IMR-90 (cell line): ENCODE data around the gene IKZF4. TPM values are rescaled to one million over a fixed set of nuclear protein-coding genes. Genes with fewer than 3 reads are reported as not detected.

ENCODE experiments used
- ATAC-seq: fragments of 200-7000 bp; cut with Tn5 transposase; 2 replicates; pipeline ENCODE4 v1.9.1; 2020; ENCODE audit warnings: low read depth, mild to moderate bottlenecking, moderate library complexity
- BruUV-seq: library from RNA; stranded (reverse); fragments of 400-500 nt; replicated peaks from 2 replicates; lab custom pipeline; 2021; lab: Mats Ljungman, UMichigan
- CTCF ChIA-PET: fragments of 300-600 bp; formaldehyde crosslinking; extraction: SDS; loops from one replicate; lab custom pipeline; 2021; ENCODE audit warnings: antibody characterized with exemption; lab: Yijun Ruan, JAX
- POLR2A ChIA-PET: fragments of 300-600 bp; sonication (Branson Sonifier 250); formaldehyde crosslinking; loops from one replicate; lab custom pipeline; 2022; ENCODE audit warnings: antibody characterized with exemption; ENCODE audit not compliant: unreplicated experiment; lab: Charles Lee
- DNase-seq: peaks from one replicate; pipeline ENCODE4 v3.0.0; 2013
- H2AFZ ChIP-seq: replicated peaks from 2 replicates; pipeline ENCODE3; 2013; ENCODE audit warnings: low read length, mild to moderate bottlenecking; ENCODE audit not compliant: poor library complexity
- H2AK5ac ChIP-seq: 2 replicates; pipeline ENCODE4 v1.6.1; 2013; ENCODE audit warnings: low read depth, low read length, inconsistent platforms
- H2AK9ac ChIP-seq: replicated peaks from 2 replicates; pipeline ENCODE3; 2013; ENCODE audit warnings: mild to moderate bottlenecking, low read depth, low read length, moderate library complexity; ENCODE audit not compliant: poor library complexity
- H2BK120ac ChIP-seq: 2 replicates; pipeline ENCODE4 v1.6.1; 2013; ENCODE audit warnings: low read depth, low read length, inconsistent platforms
- H2BK15ac ChIP-seq: 3 replicates; pipeline ENCODE4 v1.6.1; 2013; ENCODE audit warnings: low read depth, low read length, inconsistent platforms
- H2BK20ac ChIP-seq: 2 replicates; pipeline ENCODE4 v1.6.1; 2013; ENCODE audit warnings: low read depth, mild to moderate bottlenecking, inconsistent platforms, low read length, moderate library complexity
- H2BK5ac ChIP-seq: 2 replicates; pipeline ENCODE4 v1.6.1; 2013; ENCODE audit warnings: mild to moderate bottlenecking, low read depth, low read length, inconsistent platforms; ENCODE audit not compliant: poor library complexity, severe bottlenecking
- H3K14ac ChIP-seq: replicated peaks from 2 replicates; pipeline ENCODE4 v1.6.1; 2013; ENCODE audit warnings: low read depth, low read length, inconsistent platforms
- H3K18ac ChIP-seq: 2 replicates; pipeline ENCODE4 v1.6.1; 2013; ENCODE audit warnings: low read depth, low read length, control low read depth
- H3K23ac ChIP-seq: 2 replicates; pipeline ENCODE4 v1.6.1; 2013; ENCODE audit warnings: low read depth, low read length, inconsistent platforms
- H3K27ac ChIP-seq: 2 replicates; pipeline ENCODE4 v1.5.1; 2013; ENCODE audit warnings: mild to moderate bottlenecking, control low read depth, low read length; ENCODE audit not compliant: insufficient read depth
- H3K27me3 ChIP-seq: 2 replicates; pipeline ENCODE4 v1.6.1; 2013; ENCODE audit warnings: low read length; ENCODE audit not compliant: control insufficient read depth, insufficient read depth
- H3K36me3 ChIP-seq: 2 replicates; pipeline ENCODE4 v1.6.1; 2013; ENCODE audit warnings: low read length, mixed read lengths; ENCODE audit not compliant: control insufficient read depth, insufficient read depth
- H3K4ac ChIP-seq: 2 replicates; pipeline ENCODE4 v1.6.1; 2013; ENCODE audit warnings: low read depth, low read length, inconsistent platforms
- H3K4me1 ChIP-seq: 2 replicates; pipeline ENCODE4 v1.6.1; 2013; ENCODE audit warnings: low read length, mixed read lengths; ENCODE audit not compliant: control insufficient read depth, insufficient read depth
- H3K4me2 ChIP-seq: 2 replicates; pipeline ENCODE4 v1.6.1; 2013; ENCODE audit warnings: low read depth, mild to moderate bottlenecking, control low read depth, low read length, moderate library complexity
- H3K4me3 ChIP-seq: 2 replicates; pipeline ENCODE4 v1.5.1; 2013; ENCODE audit warnings: low read depth, mild to moderate bottlenecking, control low read depth, low read length, moderate library complexity; ENCODE audit not compliant: insufficient read depth
- H3K56ac ChIP-seq: 2 replicates; pipeline ENCODE4 v1.6.1; 2013; ENCODE audit warnings: low read length, inconsistent platforms; ENCODE audit not compliant: insufficient read depth; ENCODE audit errors: extremely low read depth
- H3K79me1 ChIP-seq, 2 experiments: 2 replicates each; pipeline ENCODE4 v1.6.1; 2013; ENCODE audit warnings: low read length in 2 of 2, inconsistent platforms in 1 of 2, low read depth in 1 of 2
- H3K9ac ChIP-seq: 2 replicates; pipeline ENCODE4 v1.6.1; 2013; ENCODE audit warnings: low read depth, low read length, control low read depth
- H3K9me1 ChIP-seq: 2 replicates; pipeline ENCODE4 v1.6.1; 2013; ENCODE audit warnings: low read length, inconsistent platforms; ENCODE audit not compliant: insufficient read depth
- H3K9me3 ChIP-seq: 2 replicates; pipeline ENCODE4 v1.6.1; 2013; ENCODE audit warnings: low read length; ENCODE audit not compliant: control insufficient read depth, insufficient read depth
- H4K20me1 ChIP-seq: 2 replicates; pipeline ENCODE4 v1.6.1; 2013; ENCODE audit warnings: low read length, inconsistent platforms; ENCODE audit not compliant: insufficient read depth
- H4K5ac ChIP-seq: 2 replicates; pipeline ENCODE4 v1.6.1; 2013; ENCODE audit warnings: mild to moderate bottlenecking, low read depth, low read length, control low read depth
- H4K8ac ChIP-seq, 2 experiments: 2 replicates each; pipeline ENCODE4 v1.6.1; 2013; ENCODE audit warnings: low read depth in 2 of 2, low read length in 2 of 2, control low read depth in 1 of 2, inconsistent platforms in 1 of 2
- H4K91ac ChIP-seq: 2 replicates; pipeline ENCODE4 v1.6.1; 2013; ENCODE audit warnings: low read depth, low read length, inconsistent platforms; ENCODE audit not compliant: insufficient read depth
- BHLHE40 ChIP-seq: fragments of 150-350 bp; IDR thresholded peaks from 2 replicates; pipeline ENCODE4 v1.6.1; 2016; ENCODE audit warnings: mild to moderate bottlenecking, low read depth, low read length
- CEBPB ChIP-seq: IDR thresholded peaks from 2 replicates; pipeline ENCODE4 v1.6.1; 2012; ENCODE audit warnings: low read depth, low read length, improper control_type of control experiment
- CHD1 ChIP-seq: IDR thresholded peaks from 2 replicates; pipeline ENCODE4 v1.6.1; 2012; ENCODE audit warnings: low read depth, low read length, improper control_type of control experiment
- FOS ChIP-seq: fragments of 150-350 bp; IDR thresholded peaks from 2 replicates; pipeline ENCODE4 v1.6.1; 2016; ENCODE audit warnings: low read depth, low read length
- MAFK ChIP-seq: IDR thresholded peaks from 2 replicates; pipeline ENCODE4 v1.6.1; 2012; ENCODE audit warnings: low read depth, low read length, improper control_type of control experiment
- MAZ ChIP-seq: IDR thresholded peaks from 2 replicates; pipeline ENCODE4 v1.6.1; 2012; ENCODE audit warnings: low read depth, mild to moderate bottlenecking, low read length, improper control_type of control experiment, moderate library complexity, borderline replicate concordance
- MXI1 ChIP-seq: IDR thresholded peaks from 2 replicates; pipeline ENCODE4 v1.6.1; 2012; ENCODE audit warnings: low read depth, mild to moderate bottlenecking, low read length, moderate library complexity, borderline replicate concordance
- NFE2L2 ChIP-seq: fragments of 150-350 bp; IDR thresholded peaks from 2 replicates; pipeline ENCODE4 v1.6.1; 2016; ENCODE audit warnings: low read depth, mild to moderate bottlenecking, low read length
- POLR2A ChIP-seq: IDR thresholded peaks from 2 replicates; pipeline ENCODE4 v1.6.1; 2012; ENCODE audit warnings: mild to moderate bottlenecking, low read depth, low read length
- RAD21 ChIP-seq: IDR thresholded peaks from 2 replicates; pipeline ENCODE4 v1.6.1; 2012; ENCODE audit warnings: low read length, improper control_type of control experiment
- RCOR1 ChIP-seq: IDR thresholded peaks from 2 replicates; pipeline ENCODE4 v1.6.1; 2012; ENCODE audit warnings: mild to moderate bottlenecking, low read length, improper control_type of control experiment; ENCODE audit not compliant: insufficient replicate concordance
- RFX5 ChIP-seq: IDR thresholded peaks from 2 replicates; pipeline ENCODE4 v1.8.0; 2012; ENCODE audit warnings: low read depth, mild to moderate bottlenecking, low read length, moderate library complexity
- SMC3 ChIP-seq: fragments of 150-350 bp; IDR thresholded peaks from 2 replicates; pipeline ENCODE4 v1.6.1; 2016; ENCODE audit warnings: low read depth, mild to moderate bottlenecking, antibody characterized with exemption, low read length, moderate library complexity
- WGBS, 2 experiments: methylation state at CpG; one replicate each; pipeline versions ENCODE4 v1.1.5 to v1.1.7; 2013; ENCODE audit warnings: missing lambda C conversion rate in 2 of 2; ENCODE audit not compliant: insufficient read length in 1 of 2; ENCODE audit errors: extremely low coverage in 2 of 2; 5-methylcytosine and 5-hydroxymethylcytosine counted together
- dilution Hi-C: fragments of 300-500 bp; cut with HindIII; formaldehyde crosslinking; loops from one replicate; pipeline ENCODE4 v1.14.3; 2018; ENCODE audit warnings: low sequenced_read_pairs; ENCODE audit not compliant: unreplicated experiment
- in situ Hi-C: fragments of 300-500 bp; cut with MboI; formaldehyde crosslinking; loops from 3 replicates; pipeline ENCODE4 v1.14.3; 2019; ENCODE audit warnings: low sequenced_read_pairs, inconsistent platforms, mixed read lengths
- intact Hi-C: fragments of 100-400 bp; cut with micrococcal nuclease; formaldehyde crosslinking; loops from 2 replicates; pipeline ENCODE4 v1.10.0; 2022
- polyA plus RNA-seq, 3 experiments: library from polyadenylated mRNA; depleted of rRNA; stranded (reverse); fragments of >200 nt; gene quantifications; 2 replicates each; pipeline ENCODE4 v1.2.3, GENCODE V29; 2012; ENCODE audit warnings: low replicate concordance in 1 of 3
- total RNA-seq: library from RNA; depleted of rRNA; stranded (reverse); fragments of >200 nt; gene quantifications from 2 replicates; pipeline ENCODE4 v1.2.3, GENCODE V29; 2012
- TF ChIP-seq, protein P1 (sequence below): conservative IDR thresholded peaks from 2 replicates; pipeline ENCODE4 v1.5.1; 2012; ENCODE audit warnings: mild to moderate bottlenecking, low read depth, low read length, improper control_type of control experiment
- TF ChIP-seq, protein P2 (sequence below): fragments of 150-350 bp; IDR thresholded peaks from 2 replicates; pipeline ENCODE4 v1.6.1; 2017; ENCODE audit warnings: mild to moderate bottlenecking, antibody characterized with exemption, low read length, low read depth
- TF ChIP-seq, protein P3 (sequence below): fragments of 150-350 bp; IDR thresholded peaks from 2 replicates; pipeline ENCODE4 v1.6.1; 2016; ENCODE audit warnings: low read depth, mild to moderate bottlenecking, low read length, moderate library complexity, borderline replicate concordance

IKZF4 gene
- total and polyA plus RNA-seq, 2 of the 4 experiments (the other 2 are of a cell fraction), result 1.8 to 7.1 TPM

DNA sequence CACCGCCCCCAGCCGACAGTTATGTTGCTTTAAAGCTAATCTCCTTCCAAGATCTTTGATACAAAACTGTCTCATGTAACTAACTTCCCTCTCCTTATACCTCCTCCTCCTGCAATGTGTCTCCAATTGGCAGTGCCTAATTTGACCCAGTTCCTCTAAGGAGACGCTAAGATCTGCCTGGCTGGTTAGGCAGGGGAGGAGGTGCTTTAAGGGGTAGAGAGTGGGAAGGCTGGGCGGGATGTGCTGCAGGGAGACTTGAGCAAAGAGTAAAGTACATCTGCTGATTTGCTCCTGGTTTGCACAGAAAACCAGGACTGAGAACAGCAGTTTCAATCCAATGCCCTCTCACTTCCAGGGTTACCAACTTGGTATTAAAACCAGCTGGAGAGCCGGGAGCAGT, 7.4 kb upstream of the IKZF4 start:
- no peaks in the 10 kb centered on the region for H3K4me1 ChIP-seq
- H3K56ac ChIP-seq, result no peak overlapping the region
- in situ Hi-C loops, result no loop called here
- no peak overlapping the region for H2AFZ ChIP-seq
- no peak overlapping the region for H2BK120ac ChIP-seq
- H3K9me3 ChIP-seq, result no peaks in the 10 kb centered on the region
- TF ChIP-seq MAFK (no peak), FOS (no peak), RAD21 (no peak), MAZ (no peak), BHLHE40 (no peak), CEBPB (no peak), RFX5 (no peak), NFE2L2 (no peak), SMC3 (no peak), CHD1 (no peak), MXI1 (no peak), RCOR1 (no peak), POLR2A (no peak)
- TF ChIP-seq, protein P1, sequence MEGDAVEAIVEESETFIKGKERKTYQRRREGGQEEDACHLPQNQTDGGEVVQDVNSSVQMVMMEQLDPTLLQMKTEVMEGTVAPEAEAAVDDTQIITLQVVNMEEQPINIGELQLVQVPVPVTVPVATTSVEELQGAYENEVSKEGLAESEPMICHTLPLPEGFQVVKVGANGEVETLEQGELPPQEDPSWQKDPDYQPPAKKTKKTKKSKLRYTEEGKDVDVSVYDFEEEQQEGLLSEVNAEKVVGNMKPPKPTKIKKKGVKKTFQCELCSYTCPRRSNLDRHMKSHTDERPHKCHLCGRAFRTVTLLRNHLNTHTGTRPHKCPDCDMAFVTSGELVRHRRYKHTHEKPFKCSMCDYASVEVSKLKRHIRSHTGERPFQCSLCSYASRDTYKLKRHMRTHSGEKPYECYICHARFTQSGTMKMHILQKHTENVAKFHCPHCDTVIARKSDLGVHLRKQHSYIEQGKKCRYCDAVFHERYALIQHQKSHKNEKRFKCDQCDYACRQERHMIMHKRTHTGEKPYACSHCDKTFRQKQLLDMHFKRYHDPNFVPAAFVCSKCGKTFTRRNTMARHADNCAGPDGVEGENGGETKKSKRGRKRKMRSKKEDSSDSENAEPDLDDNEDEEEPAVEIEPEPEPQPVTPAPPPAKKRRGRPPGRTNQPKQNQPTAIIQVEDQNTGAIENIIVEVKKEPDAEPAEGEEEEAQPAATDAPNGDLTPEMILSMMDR, result no peak
- TF ChIP-seq, protein P2, sequence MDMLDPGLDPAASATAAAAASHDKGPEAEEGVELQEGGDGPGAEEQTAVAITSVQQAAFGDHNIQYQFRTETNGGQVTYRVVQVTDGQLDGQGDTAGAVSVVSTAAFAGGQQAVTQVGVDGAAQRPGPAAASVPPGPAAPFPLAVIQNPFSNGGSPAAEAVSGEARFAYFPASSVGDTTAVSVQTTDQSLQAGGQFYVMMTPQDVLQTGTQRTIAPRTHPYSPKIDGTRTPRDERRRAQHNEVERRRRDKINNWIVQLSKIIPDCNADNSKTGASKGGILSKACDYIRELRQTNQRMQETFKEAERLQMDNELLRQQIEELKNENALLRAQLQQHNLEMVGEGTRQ, result no peak
- TF ChIP-seq, protein P3, sequence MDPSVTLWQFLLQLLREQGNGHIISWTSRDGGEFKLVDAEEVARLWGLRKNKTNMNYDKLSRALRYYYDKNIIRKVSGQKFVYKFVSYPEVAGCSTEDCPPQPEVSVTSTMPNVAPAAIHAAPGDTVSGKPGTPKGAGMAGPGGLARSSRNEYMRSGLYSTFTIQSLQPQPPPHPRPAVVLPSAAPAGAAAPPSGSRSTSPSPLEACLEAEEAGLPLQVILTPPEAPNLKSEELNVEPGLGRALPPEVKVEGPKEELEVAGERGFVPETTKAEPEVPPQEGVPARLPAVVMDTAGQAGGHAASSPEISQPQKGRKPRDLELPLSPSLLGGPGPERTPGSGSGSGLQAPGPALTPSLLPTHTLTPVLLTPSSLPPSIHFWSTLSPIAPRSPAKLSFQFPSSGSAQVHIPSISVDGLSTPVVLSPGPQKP, result no peak
- H3K9me1 ChIP-seq, result peaks cover 3% of the 10 kb centered on the region; the same call in 1 of the 2 replicates
- POLR2A ChIA-PET, result no interaction called here
- no peak overlapping the region for H2AK9ac ChIP-seq
- intact Hi-C loops, result no loop called here
- H3K4ac ChIP-seq, result no peak overlapping the region
- H3K23ac ChIP-seq, result no peak overlapping the region
- H3K36me3 ChIP-seq, result no peaks in the 10 kb centered on the region; the same call in 1 of the 2 replicates
- DNase-seq, result no peak
- BruUV-seq, result no TSS peak
- no peaks in the 10 kb centered on the region for H3K27me3 ChIP-seq
- H2BK20ac ChIP-seq, result no peak overlapping the region
- no peak overlapping the region for H2AK5ac ChIP-seq
- no peak overlapping the region for H4K91ac ChIP-seq
- no peak overlapping the region for H3K27ac ChIP-seq
- H3K18ac ChIP-seq, result no peak overlapping the region
- H4K8ac ChIP-seq, result no peak overlapping the region
- no peak overlapping the region for H3K4me3 ChIP-seq
- CTCF ChIA-PET, result no interaction called here
- dilution Hi-C loops, result no loop called here
- no peaks in the 10 kb centered on the region for H4K20me1 ChIP-seq
- H2BK15ac ChIP-seq, result no peak overlapping the region
- H2BK5ac ChIP-seq, result no peak overlapping the region
- no peak overlapping the region for H3K9ac ChIP-seq
- no peak overlapping the region for H4K5ac ChIP-seq
- no peak overlapping the region for H3K14ac ChIP-seq
- WGBS, 2 experiments, result no CpG with 5 or more reads among the region's 5 CpGs
- H3K4me2 ChIP-seq, result no peak overlapping the region
- H3K79me1 ChIP-seq, result no peaks in the 10 kb centered on the region
- no peak for ATAC-seq
